ENCODE results near the gene TMEM269.

The TMEM269 gene

GRCh38 chr1:42825036-42825851 lies 40.5 kb downstream of the TMEM269 start:
- no peak for DNase-seq

- DNase-seq = no peak
Observed at GRCh38 chr1:42830631-42831030, 45.8 kb downstream of the TMEM269 start.

- no peak for DNase-seq
Observed at GRCh38 chr1:42831273-42831672, 46.5 kb downstream of the TMEM269 start.

GRCh38 chr1:42832641-42833240 lies 48.0 kb downstream of the TMEM269 start:
- DNase-seq = no peak

GRCh38 chr1:42833981-42834380 lies 49.2 kb downstream of the TMEM269 start:
- no peak for DNase-seq

- DNase-seq = no peak
Observed at GRCh38 chr1:42834803-42835202, 50.0 kb downstream of the TMEM269 start.

- no peak for DNase-seq
Observed at GRCh38 chr1:42835422-42835821, 50.6 kb downstream of the TMEM269 start.

- DNase-seq = no peak
Observed at GRCh38 chr1:42837709-42838108, 52.9 kb downstream of the TMEM269 start.

GRCh38 chr1:42838482-42839190 lies 53.8 kb downstream of the TMEM269 start:
- no peak for DNase-seq

- DNase-seq = no peak
Observed at GRCh38 chr1:42841010-42841409, 56.2 kb downstream of the TMEM269 start.

- DNase-seq = no peak
Observed at GRCh38 chr1:42841440-42842147, 56.8 kb downstream of the TMEM269 start.

GRCh38 chr1:42844592-42845140 lies 59.9 kb downstream of the TMEM269 start:
- DNase-seq = no peak

GRCh38 chr1:42845193-42845592 lies 60.4 kb downstream of the TMEM269 start:
- no peak for DNase-seq

- DNase-seq = no peak
Observed at GRCh38 chr1:42845866-42846256, 61.1 kb downstream of the TMEM269 start.

GRCh38 chr1:42846257-42847110 lies 61.7 kb downstream of the TMEM269 start, which contains the start of gene ZNF691:
TSS of gene ZNF691 (plus strand) at chr1:42846613. CDS start at chr1:42849659, 3,046 bp downstream.
- DNase-seq = peak; percentile 88

GRCh38 chr1:42847111-42847595 lies 62.4 kb downstream of the TMEM269 start:
- DNase-seq = no peak

- no peak for DNase-seq
Observed at GRCh38 chr1:42847721-42848460, 63.1 kb downstream of the TMEM269 start.

- no peak for DNase-seq
Observed at GRCh38 chr1:42848823-42849537, 64.2 kb downstream of the TMEM269 start.

GRCh38 chr1:42849944-42850343 lies 65.2 kb downstream of the TMEM269 start:
- no peak for DNase-seq

Data from activated naive CD4-positive, alpha-beta T cell treated with anti-CD3 and anti-CD28 coated beads, Interleukin-2, amount 50 U/mL, for 16 hours (primary cell).